Gastroesophageal sphincter (tissue), 3 donors: ENCODE data around the gene FAM228A.

Experiments
- POLR2A ChIP-seq, 2 donors: fragments of 450-650 bp; IDR thresholded peaks; one replicate each; pipeline ENCODE4 v1.6.1; 2017; ENCODE audit warnings: antibody characterized with exemption in 2 of 2, mild to moderate bottlenecking in 2 of 2, moderate library complexity in 1 of 2
- TF ChIP-seq, protein P1 (sequence below), 4 experiments: fragments of 200-600 bp in 2 of 4; fragments of 450-650 bp in 2 of 4; sonication (generic) in 1 of 4; IDR thresholded peaks; one replicate each; pipeline ENCODE4 v1.5.1; 2017 to 2019; ENCODE audit warnings: antibody characterized with exemption in 4 of 4, mild to moderate bottlenecking in 2 of 4, moderate library complexity in 2 of 4

GRCh38 chr2:24200799-24201198, 25.9 kb downstream of the FAM228A start:
- TF ChIP-seq, protein P1, sequence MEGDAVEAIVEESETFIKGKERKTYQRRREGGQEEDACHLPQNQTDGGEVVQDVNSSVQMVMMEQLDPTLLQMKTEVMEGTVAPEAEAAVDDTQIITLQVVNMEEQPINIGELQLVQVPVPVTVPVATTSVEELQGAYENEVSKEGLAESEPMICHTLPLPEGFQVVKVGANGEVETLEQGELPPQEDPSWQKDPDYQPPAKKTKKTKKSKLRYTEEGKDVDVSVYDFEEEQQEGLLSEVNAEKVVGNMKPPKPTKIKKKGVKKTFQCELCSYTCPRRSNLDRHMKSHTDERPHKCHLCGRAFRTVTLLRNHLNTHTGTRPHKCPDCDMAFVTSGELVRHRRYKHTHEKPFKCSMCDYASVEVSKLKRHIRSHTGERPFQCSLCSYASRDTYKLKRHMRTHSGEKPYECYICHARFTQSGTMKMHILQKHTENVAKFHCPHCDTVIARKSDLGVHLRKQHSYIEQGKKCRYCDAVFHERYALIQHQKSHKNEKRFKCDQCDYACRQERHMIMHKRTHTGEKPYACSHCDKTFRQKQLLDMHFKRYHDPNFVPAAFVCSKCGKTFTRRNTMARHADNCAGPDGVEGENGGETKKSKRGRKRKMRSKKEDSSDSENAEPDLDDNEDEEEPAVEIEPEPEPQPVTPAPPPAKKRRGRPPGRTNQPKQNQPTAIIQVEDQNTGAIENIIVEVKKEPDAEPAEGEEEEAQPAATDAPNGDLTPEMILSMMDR (IDR thresholded peaks at IDR 0.05), result no peak
- TF ChIP-seq POLR2A (IDR thresholded peaks at IDR 0.05), result no peak
